ENCODE results near the gene AKR1B1. TPM values are rescaled to one million over a fixed set of nuclear protein-coding genes. Genes with fewer than 3 reads are reported as not detected.

AKR1B1 gene
- total and polyA plus RNA-seq, 2 of the 4 experiments (the other 2 are of a cell fraction): 90.9 to 201 TPM

- dilution Hi-C loops (cut with HindIII; ENCODE audit: low sequenced_read_pairs, unreplicated experiment): no loop called here
- CTCF ChIA-PET: no interaction called here
- Histone ChIP-seq H3K18ac (ENCODE audit: low read depth, low read length) (no peak overlapping the region), H3K9ac (ENCODE audit: low read depth, low read length) (no peak overlapping the region), H3K23ac (ENCODE audit: low read depth, low read length) (no peak overlapping the region), H3K36me3 (ENCODE audit: control insufficient read depth, insufficient read depth, low read length) (peaks cover 75% of the 10 kb centered on the region), H4K91ac (ENCODE audit: insufficient read depth, low read depth, low read length) (peak overlapping the region; percentile 100; the same call in 1 of the 2 replicates), H3K4me1 (ENCODE audit: control insufficient read depth, insufficient read depth, low read length) (peaks cover 22% of the 10 kb centered on the region), H2BK15ac (ENCODE audit: low read depth, low read length) (0 out of 3 replicates have a peak overlapping the region, but pooled peaks have one; percentile 79), H2BK20ac (ENCODE audit: low read depth, low read length) (peak overlapping the region; percentile 91), H3K27ac (ENCODE audit: insufficient read depth, low read length) (no peak overlapping the region), H2BK5ac (ENCODE audit: low read depth, low read length, poor library complexity, severe bottlenecking) (no peak overlapping the region), H3K14ac (replicated peaks; ENCODE audit: low read depth, low read length) (no peak overlapping the region), H3K9me1 (ENCODE audit: insufficient read depth, low read length) (peaks cover 31% of the 10 kb centered on the region), H3K56ac (ENCODE audit: extremely low read depth, insufficient read depth, low read length) (no peak overlapping the region), H3K9me3 (ENCODE audit: control insufficient read depth, insufficient read depth, low read length) (no peaks in the 10 kb centered on the region), H4K5ac (ENCODE audit: low read depth, low read length) (no peak overlapping the region), H3K4me3 (ENCODE audit: insufficient read depth, low read depth, low read length) (no peak overlapping the region), H3K27me3 (ENCODE audit: control insufficient read depth, insufficient read depth, low read length) (no peaks in the 10 kb centered on the region), H4K20me1 (ENCODE audit: insufficient read depth, low read length) (no peaks in the 10 kb centered on the region), H2AK9ac (replicated peaks; ENCODE audit: low read depth, low read length, poor library complexity) (peak overlapping the region; percentile 15), H4K8ac (ENCODE audit: low read depth in 2 of 2, low read length in 2 of 2) (peak overlapping the region; percentile 9 to 97; a peak in 1 of 4 replicates), H2BK120ac (ENCODE audit: low read depth, low read length) (peak overlapping the region; percentile 96; the same call in 1 of the 2 replicates), H3K4ac (ENCODE audit: low read depth, low read length) (peak overlapping the region; percentile 98), H2AK5ac (ENCODE audit: low read depth, low read length) (peak overlapping the region; percentile 61; the same call in 1 of the 2 replicates), H3K79me1 (ENCODE audit: low read depth in 1 of 2, low read length in 2 of 2) (peaks cover 15 to 42% of the 10 kb centered on the region in 2 experiments; a peak in 3 of 4 replicates), H2AFZ (replicated peaks; ENCODE audit: low read length, poor library complexity) (no peak overlapping the region), H3K4me2 (ENCODE audit: low read depth, low read length) (no peak overlapping the region)
- TF ChIP-seq FOS (IDR thresholded peaks at IDR 0.05; ENCODE audit: low read depth, low read length) (no peak), USF2 (IDR thresholded peaks at IDR 0.05; ENCODE audit: low read depth, low read length) (no peak), RCOR1 (IDR thresholded peaks at IDR 0.05; ENCODE audit: insufficient replicate concordance, low read length) (no peak), NFE2L2 (IDR thresholded peaks at IDR 0.05; ENCODE audit: low read depth, low read length) (no peak), RFX5 (IDR thresholded peaks at IDR 0.05; ENCODE audit: low read depth, low read length) (no peak), CTCF (conservative IDR thresholded peaks at IDR 0.05; ENCODE audit: low read depth, low read length) (no peak), CHD1 (IDR thresholded peaks at IDR 0.05; ENCODE audit: low read depth, low read length) (no peak), MAFK (IDR thresholded peaks at IDR 0.05; ENCODE audit: low read depth, low read length) (no peak), RAD21 (IDR thresholded peaks at IDR 0.05; ENCODE audit: low read length) (no peak)
- ATAC-seq (ENCODE audit: low read depth) (no peak), DNase-seq (no peak)
- POLR2A ChIA-PET (ENCODE audit: unreplicated experiment): no interaction called here
- in situ Hi-C loops (cut with MboI; ENCODE audit: low sequenced_read_pairs): no loop called here
- BruUV-seq (replicated peaks): no TSS peak
- 100% methylated on average over 8 of the region's 10 CpGs; no CpG with 5 or more reads in 1 of the 2 experiments for WGBS, 2 experiments (ENCODE audit: extremely low coverage in 2 of 2, insufficient read length in 1 of 2)
- intact Hi-C loops (cut with micrococcal nuclease): no loop called here
Measured at GRCh38 chr7:134446923-134447322, 12.0 kb downstream of the AKR1B1 start.

Data from IMR-90 (cell line).